ENCODE results near the gene ANKRD29. TPM values are rescaled to one million over a fixed set of nuclear protein-coding genes. Genes with fewer than 3 reads are reported as not detected.

Gene ANKRD29
- total RNA-seq = 4.0 TPM
- 1 to 10 TPM; 2.1 to 5.5 (median 3.2) TPM for polyA plus RNA-seq (ENCODE audit: insufficient read depth in 1 of 8, insufficient read length in 8 of 8, low replicate concordance in 1 of 8)
- long read RNA-seq, donor 1 = 0 reads
- long read RNA-seq, donor 2 = 0 reads
- long read RNA-seq, donor 3 = 0 reads
- long read RNA-seq, donor 4, partial matches to known transcripts = 0 of 2 reads
- long read RNA-seq, donor 4, other reads (novel, unspliced or antisense) = 0 of 2 reads
- long read RNA-seq, donor 5 = 0 reads
- long read RNA-seq, donor 6, partial matches to known transcripts = 0 of 1 reads
- long read RNA-seq, donor 6, other reads (novel, unspliced or antisense) = 0 of 1 reads
- long read RNA-seq, donor 7, partial matches to known transcripts = 0 of 1 reads
- long read RNA-seq, donor 7, other reads (novel, unspliced or antisense) = 0 of 1 reads
- long read RNA-seq, donor 8, partial matches to known transcripts = 0 of 1 reads
- long read RNA-seq, donor 8, other reads (novel, unspliced or antisense) = 0 of 1 reads
- long read RNA-seq, donor 9 = 0 reads
- long read RNA-seq, donor 10, partial matches to known transcripts = 5 of 10 reads
- long read RNA-seq, donor 10, other reads (novel, unspliced or antisense) = 0 of 10 reads
- long read RNA-seq, donor 11, partial matches to known transcripts = 0 of 1 reads
- long read RNA-seq, donor 11, other reads (novel, unspliced or antisense) = 0 of 1 reads

GRCh38 chr18:23662309-23663263, at the start of gene ANKRD29:
ANKRD29 (minus strand) TSS chr18:23662911; CDS start chr18:23662730, 181 bp downstream.
- H3K4me1 ChIP-seq (ENCODE audit: control insufficient read depth, insufficient read depth, low read length) = peaks cover 7% of the 10 kb centered on the region
- peak within 1 kb of the TSS; percentile 37 for H3K4me3 ChIP-seq (ENCODE audit: low read length)
- no peaks in the 10 kb centered on the region for H3K36me3 ChIP-seq (ENCODE audit: control insufficient read depth, insufficient read depth, low read length)
- 0% methylated on average over 60 of the region's 86 CpGs for WGBS (ENCODE audit: insufficient coverage)
- peak; percentile 51 for DNase-seq
- peaks cover 53% of the 10 kb centered on the region for H3K27me3 ChIP-seq (ENCODE audit: control insufficient read depth, insufficient read depth, low read length)
- H3K27ac ChIP-seq (ENCODE audit: low read length) = no peak within 1 kb of the TSS
- H3K9me3 ChIP-seq (replicated peaks; ENCODE audit: control insufficient read depth, low read depth, low read length) = no peaks in the 10 kb centered on the region

GRCh38 chr18:23712445-23712844, 49.7 kb upstream of the ANKRD29 start:
- Histone ChIP-seq H3K4me1 (ENCODE audit: control insufficient read depth, insufficient read depth, low read length) (no peaks in the 10 kb centered on the region), H3K27me3 (ENCODE audit: control insufficient read depth, insufficient read depth, low read length) (no peaks in the 10 kb centered on the region), H3K4me3 (ENCODE audit: low read length) (no peak overlapping the region), H3K9me3 (replicated peaks; ENCODE audit: control insufficient read depth, low read depth, low read length) (no peaks in the 10 kb centered on the region), H3K27ac (ENCODE audit: low read length) (no peak overlapping the region), H3K36me3 (ENCODE audit: control insufficient read depth, insufficient read depth, low read length) (no peaks in the 10 kb centered on the region)
- no CpG with 5 or more reads among the region's 3 CpGs for WGBS (ENCODE audit: insufficient coverage)
- DNase-seq = no peak

- Histone ChIP-seq H3K27ac (ENCODE audit: low read length) (no peak overlapping the region), H3K4me3 (ENCODE audit: low read length) (no peak overlapping the region), H3K9me3 (replicated peaks; ENCODE audit: control insufficient read depth, low read depth, low read length) (peaks cover 4% of the 10 kb centered on the region), H3K36me3 (ENCODE audit: control insufficient read depth, insufficient read depth, low read length) (no peaks in the 10 kb centered on the region), H3K4me1 (ENCODE audit: control insufficient read depth, insufficient read depth, low read length) (no peaks in the 10 kb centered on the region), H3K27me3 (ENCODE audit: control insufficient read depth, insufficient read depth, low read length) (no peaks in the 10 kb centered on the region)
- no peak for DNase-seq
- no CpG with 5 or more reads among the region's 1 CpG for WGBS (ENCODE audit: insufficient coverage)
Observed at GRCh38 chr18:23711426-23711825, 48.7 kb upstream of the ANKRD29 start.

GRCh38 chr18:23710946-23711345, 48.2 kb upstream of the ANKRD29 start:
- no peaks in the 10 kb centered on the region for H3K27me3 ChIP-seq (ENCODE audit: control insufficient read depth, insufficient read depth, low read length)
- H3K4me3 ChIP-seq (ENCODE audit: low read length) = no peak overlapping the region
- H3K27ac ChIP-seq (ENCODE audit: low read length) = no peak overlapping the region
- H3K9me3 ChIP-seq (replicated peaks; ENCODE audit: control insufficient read depth, low read depth, low read length) = peaks cover 4% of the 10 kb centered on the region
- no peaks in the 10 kb centered on the region for H3K36me3 ChIP-seq (ENCODE audit: control insufficient read depth, insufficient read depth, low read length)
- no peaks in the 10 kb centered on the region for H3K4me1 ChIP-seq (ENCODE audit: control insufficient read depth, insufficient read depth, low read length)
- WGBS (ENCODE audit: insufficient coverage) = no CpG with 5 or more reads among the region's 1 CpG
- no peak for DNase-seq

- Histone ChIP-seq H3K36me3 (ENCODE audit: control insufficient read depth, insufficient read depth, low read length) (no peaks in the 10 kb centered on the region), H3K4me3 (ENCODE audit: low read length) (no peak overlapping the region), H3K4me1 (ENCODE audit: control insufficient read depth, insufficient read depth, low read length) (no peaks in the 10 kb centered on the region), H3K27ac (ENCODE audit: low read length) (no peak overlapping the region), H3K27me3 (ENCODE audit: control insufficient read depth, insufficient read depth, low read length) (no peaks in the 10 kb centered on the region), H3K9me3 (replicated peaks; ENCODE audit: control insufficient read depth, low read depth, low read length) (peaks cover 4% of the 10 kb centered on the region)
- WGBS (ENCODE audit: insufficient coverage) = 90% methylated on average over 17 of the region's 17 CpGs
- no peak for DNase-seq
Observed at GRCh38 chr18:23710068-23710527, 47.4 kb upstream of the ANKRD29 start.

GRCh38 chr18:23706971-23707640, 44.4 kb upstream of the ANKRD29 start:
- WGBS (ENCODE audit: insufficient coverage) = 100% methylated on average over 1 of the region's 3 CpGs

GRCh38 chr18:23704806-23705205, 42.1 kb upstream of the ANKRD29 start:
- Histone ChIP-seq H3K4me1 (ENCODE audit: control insufficient read depth, insufficient read depth, low read length) (no peaks in the 10 kb centered on the region), H3K9me3 (replicated peaks; ENCODE audit: control insufficient read depth, low read depth, low read length) (peaks cover 4% of the 10 kb centered on the region), H3K27me3 (ENCODE audit: control insufficient read depth, insufficient read depth, low read length) (peaks cover 4% of the 10 kb centered on the region), H3K36me3 (ENCODE audit: control insufficient read depth, insufficient read depth, low read length) (no peaks in the 10 kb centered on the region), H3K4me3 (ENCODE audit: low read length) (no peak overlapping the region), H3K27ac (ENCODE audit: low read length) (no peak overlapping the region)
- no peak for DNase-seq

More at GRCh38 chr18:23706971-23707640, 44.4 kb upstream of the ANKRD29 start:
- H3K27ac ChIP-seq (ENCODE audit: low read length) = no peak overlapping the region
- H3K36me3 ChIP-seq (ENCODE audit: control insufficient read depth, insufficient read depth, low read length) = no peaks in the 10 kb centered on the region
- H3K4me3 ChIP-seq (ENCODE audit: low read length) = no peak overlapping the region
- no peaks in the 10 kb centered on the region for H3K4me1 ChIP-seq (ENCODE audit: control insufficient read depth, insufficient read depth, low read length)
- no peak for DNase-seq
- peaks cover 4% of the 10 kb centered on the region for H3K27me3 ChIP-seq (ENCODE audit: control insufficient read depth, insufficient read depth, low read length)
- peaks cover 4% of the 10 kb centered on the region for H3K9me3 ChIP-seq (replicated peaks; ENCODE audit: control insufficient read depth, low read depth, low read length)

- no peaks in the 10 kb centered on the region for H3K36me3 ChIP-seq (ENCODE audit: control insufficient read depth, insufficient read depth, low read length)
- peaks cover 4% of the 10 kb centered on the region for H3K9me3 ChIP-seq (replicated peaks; ENCODE audit: control insufficient read depth, low read depth, low read length)
- no peaks in the 10 kb centered on the region for H3K4me1 ChIP-seq (ENCODE audit: control insufficient read depth, insufficient read depth, low read length)
- H3K27me3 ChIP-seq (ENCODE audit: control insufficient read depth, insufficient read depth, low read length) = peaks cover 4% of the 10 kb centered on the region
- H3K4me3 ChIP-seq (ENCODE audit: low read length) = no peak overlapping the region
- no peak overlapping the region for H3K27ac ChIP-seq (ENCODE audit: low read length)
- no CpG with 5 or more reads among the region's 6 CpGs for WGBS (ENCODE audit: insufficient coverage)
- DNase-seq = no peak
Observed at GRCh38 chr18:23703987-23704384, 41.3 kb upstream of the ANKRD29 start.

- no peaks in the 10 kb centered on the region for H3K36me3 ChIP-seq (ENCODE audit: control insufficient read depth, insufficient read depth, low read length)
- peak; percentile 36 for DNase-seq
- H3K27me3 ChIP-seq (ENCODE audit: control insufficient read depth, insufficient read depth, low read length) = peaks cover 4% of the 10 kb centered on the region
- H3K9me3 ChIP-seq (replicated peaks; ENCODE audit: control insufficient read depth, low read depth, low read length) = peaks cover 4% of the 10 kb centered on the region
- 17% methylated on average over 1 of the region's 6 CpGs for WGBS (ENCODE audit: insufficient coverage)
- H3K27ac ChIP-seq (ENCODE audit: low read length) = no peak overlapping the region
- H3K4me3 ChIP-seq (ENCODE audit: low read length) = no peak overlapping the region
- no peaks in the 10 kb centered on the region for H3K4me1 ChIP-seq (ENCODE audit: control insufficient read depth, insufficient read depth, low read length)
Observed at GRCh38 chr18:23703057-23703986, 40.6 kb upstream of the ANKRD29 start.
